Activated naive CD4-positive, alpha-beta T cell treated with anti-CD3 and anti-CD28 coated beads for 36 hours (primary cell): ENCODE results near the gene TGFB2. TPM values are rescaled to one million over a fixed set of nuclear protein-coding genes. Genes with fewer than 3 reads are reported as not detected.
A peak's percentile ranks its signal among the peaks of the same experiment; 100 is the strongest.

ENCODE experiments used
- CTCF ChIA-PET: fragments of 350-600 bp; sonication (Branson Sonifier 250); formaldehyde crosslinking; loops from one replicate; lab custom pipeline; 2021; ENCODE audit warnings: antibody characterized with exemption; lab: Charles Lee
- DNase-seq: peaks from one replicate; pipeline ENCODE4 v3.0.0-alpha.2; 2020
- H3K27ac Mint-ChIP-seq: one replicate; pipeline ENCODE4 v1.8.0; 2021; ENCODE audit warnings: mild to moderate bottlenecking, mixed read lengths
- H3K27me3 Mint-ChIP-seq: one replicate; pipeline ENCODE4 v1.8.0; 2021; ENCODE audit warnings: low read depth, mixed read lengths
- H3K36me3 Mint-ChIP-seq: one replicate; pipeline ENCODE4 v1.8.0; 2021; ENCODE audit warnings: low read depth, mixed read lengths
- H3K4me1 Mint-ChIP-seq: one replicate; pipeline ENCODE4 v1.8.0; 2021; ENCODE audit warnings: low read depth, mixed read lengths
- H3K4me3 Mint-ChIP-seq: one replicate; pipeline ENCODE4 v1.8.0; 2021; ENCODE audit warnings: mild to moderate bottlenecking, moderate library complexity, mixed read lengths
- H3K9me3 Mint-ChIP-seq: one replicate; pipeline ENCODE4 v1.8.0; 2021; ENCODE audit warnings: mixed read lengths
- intact Hi-C: fragments of 100-400 bp; cut with micrococcal nuclease; formaldehyde crosslinking; loops from one replicate; pipeline ENCODE4 v1.15.1; 2023
- total RNA-seq, 2 experiments: library from RNA; stranded (reverse); gene quantifications; one replicate each; pipeline ENCODE4 v1.2.3, GENCODE V29; 2021

Gene TGFB2
- total RNA-seq, 2 experiments from 2014 or later, result 0.14 TPM; not detected in 1

DNA sequence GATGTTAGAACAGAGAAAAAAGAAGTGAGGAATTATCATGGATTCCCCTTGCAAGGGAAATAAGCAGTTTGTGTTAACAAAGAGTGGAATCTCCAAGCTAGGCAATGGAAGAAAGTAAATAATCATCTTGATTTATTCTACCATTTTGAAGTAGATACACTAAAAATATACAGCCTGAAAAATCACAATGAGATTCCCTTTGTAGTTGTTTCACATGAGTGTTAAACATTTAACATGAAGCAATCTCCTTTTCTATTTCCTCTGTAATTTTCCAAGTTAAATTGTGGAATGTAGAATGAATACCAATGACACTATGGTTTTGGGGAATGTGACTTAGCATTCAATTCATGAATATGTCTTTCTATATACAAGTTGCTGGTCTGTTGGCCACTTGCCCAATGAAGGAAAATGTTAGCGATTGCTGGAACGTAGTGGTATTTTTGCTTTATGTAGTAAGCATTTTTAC is 5.7 kb downstream of the TGFB2 start:
- intact Hi-C loops, result loop anchor here (1.0 to 5.0 kb wide), 7 partner anchors 20 to 974 kb away; partner anchors contain the start of gene RRP15
- CTCF ChIA-PET, result interaction anchor here (0.6 kb wide), 1 partner anchor 10 kb away, joined by 4 read pairs; no protein-coding TSS in a partner anchor
- H3K4me1 Mint-ChIP-seq, result peaks cover 35% of the 10 kb centered on the region
- H3K4me3 Mint-ChIP-seq, result peak overlapping the region; percentile 62
- H3K27me3 Mint-ChIP-seq, result peaks cover 64% of the 10 kb centered on the region
- no peak overlapping the region for H3K27ac Mint-ChIP-seq
- no peaks in the 10 kb centered on the region for H3K9me3 Mint-ChIP-seq
- no peaks in the 10 kb centered on the region for H3K36me3 Mint-ChIP-seq
- no peak for DNase-seq

DNA sequence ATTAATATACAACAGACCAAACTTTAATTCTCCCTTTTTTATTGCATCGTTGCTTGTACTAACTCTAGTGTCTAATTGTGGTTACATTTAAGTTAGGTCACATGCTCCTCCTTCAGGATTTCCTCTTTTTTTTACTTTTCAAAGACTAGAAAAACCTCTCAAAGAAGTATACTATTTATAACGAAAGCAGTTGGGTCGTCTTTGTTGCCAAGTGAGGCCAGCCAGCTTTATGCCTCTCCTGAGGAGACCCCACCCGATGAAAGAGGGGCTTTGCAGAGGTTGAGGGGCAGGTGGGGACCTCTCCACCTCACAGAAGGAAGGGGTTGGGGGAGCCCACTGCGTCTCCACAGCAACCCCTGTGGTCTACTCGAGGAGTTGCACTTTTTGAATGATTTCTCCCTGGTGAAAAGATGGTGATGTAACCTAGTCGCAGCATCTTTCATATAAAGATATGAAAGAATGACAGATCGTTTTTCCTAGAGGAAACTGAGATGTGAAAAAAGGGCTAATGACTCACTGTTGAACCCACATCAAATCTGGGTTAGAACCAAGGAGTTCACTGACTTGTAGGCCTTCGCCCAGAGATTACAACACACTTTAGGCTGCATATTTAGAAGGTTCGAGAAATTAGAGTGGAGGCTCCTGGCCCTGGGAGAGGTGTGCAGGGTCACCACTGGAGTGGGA is 6.4 kb downstream of the TGFB2 start:
- intact Hi-C loops, result loop anchor here (1.0 to 5.0 kb wide), 7 partner anchors 21 to 973 kb away; partner anchors contain the start of gene RRP15
- CTCF ChIA-PET, result interaction anchor here (0.6 kb wide), 1 partner anchor 11 kb away, joined by 4 read pairs; no protein-coding TSS in a partner anchor
- Mint-ChIP-seq H3K27ac (no peak overlapping the region), H3K4me1 (peaks cover 28% of the 10 kb centered on the region), H3K36me3 (no peaks in the 10 kb centered on the region), H3K27me3 (peaks cover 60% of the 10 kb centered on the region), H3K4me3 (peak overlapping the region; percentile 62), H3K9me3 (no peaks in the 10 kb centered on the region)
- DNase-seq, result peak; percentile 35

DNA sequence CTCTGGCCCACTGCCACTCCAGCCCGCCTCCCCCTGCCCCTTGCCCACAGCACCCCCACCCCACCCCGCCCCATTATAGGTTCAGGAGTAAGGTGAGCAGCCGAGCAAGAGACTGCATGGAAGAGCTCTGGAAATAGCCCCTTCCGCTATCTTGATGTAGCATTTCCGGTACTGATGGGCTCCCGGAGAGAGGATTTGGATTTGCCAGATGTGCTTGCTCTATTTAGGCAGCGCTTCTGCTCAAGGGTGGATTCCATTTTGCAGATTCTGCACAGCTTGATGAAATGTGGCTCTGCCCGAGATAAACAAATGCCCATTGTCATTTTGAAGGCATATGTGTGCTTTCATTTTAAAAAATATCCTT is 6.9 kb downstream of the TGFB2 start:
- no peaks in the 10 kb centered on the region for H3K36me3 Mint-ChIP-seq
- peaks cover 55% of the 10 kb centered on the region for H3K27me3 Mint-ChIP-seq
- no peak for DNase-seq
- H3K27ac Mint-ChIP-seq, result no peak overlapping the region
- CTCF ChIA-PET, result no interaction called here
- H3K4me3 Mint-ChIP-seq, result no peak overlapping the region
- intact Hi-C loops, result loop anchor here (5.0 kb wide), 1 partner anchor 725 kb away; no protein-coding TSS in a partner anchor
- no peaks in the 10 kb centered on the region for H3K9me3 Mint-ChIP-seq
- peaks cover 23% of the 10 kb centered on the region for H3K4me1 Mint-ChIP-seq

DNA sequence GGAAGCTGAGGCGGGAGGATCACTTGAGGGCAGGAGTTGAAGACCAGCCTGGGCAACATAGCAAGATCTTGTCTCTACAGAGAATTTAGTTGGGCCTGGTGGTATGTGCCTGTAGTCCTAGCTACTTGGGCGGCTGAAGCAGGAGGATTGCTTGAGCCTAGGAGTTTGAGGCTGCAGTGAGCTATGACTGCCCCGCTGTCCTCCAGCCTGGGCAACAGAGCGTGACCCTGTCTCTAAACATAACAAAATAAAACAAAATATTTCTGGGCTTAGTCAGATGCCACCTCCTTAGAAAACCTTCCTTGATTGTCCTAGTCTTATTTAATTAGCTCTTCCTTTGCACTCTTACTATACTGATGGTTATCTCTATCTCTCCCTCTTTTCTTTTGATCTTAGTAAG is 8.5 kb downstream of the TGFB2 start:
- H3K27ac Mint-ChIP-seq, result no peak overlapping the region
- no peak overlapping the region for H3K4me3 Mint-ChIP-seq
- CTCF ChIA-PET, result no interaction called here
- no peak for DNase-seq
- H3K27me3 Mint-ChIP-seq, result peaks cover 41% of the 10 kb centered on the region
- intact Hi-C loops, result loop anchor here (5.0 kb wide), 1 partner anchor 726 kb away; no protein-coding TSS in a partner anchor
- no peaks in the 10 kb centered on the region for H3K9me3 Mint-ChIP-seq
- no peaks in the 10 kb centered on the region for H3K36me3 Mint-ChIP-seq
- H3K4me1 Mint-ChIP-seq, result peaks cover 16% of the 10 kb centered on the region

DNA sequence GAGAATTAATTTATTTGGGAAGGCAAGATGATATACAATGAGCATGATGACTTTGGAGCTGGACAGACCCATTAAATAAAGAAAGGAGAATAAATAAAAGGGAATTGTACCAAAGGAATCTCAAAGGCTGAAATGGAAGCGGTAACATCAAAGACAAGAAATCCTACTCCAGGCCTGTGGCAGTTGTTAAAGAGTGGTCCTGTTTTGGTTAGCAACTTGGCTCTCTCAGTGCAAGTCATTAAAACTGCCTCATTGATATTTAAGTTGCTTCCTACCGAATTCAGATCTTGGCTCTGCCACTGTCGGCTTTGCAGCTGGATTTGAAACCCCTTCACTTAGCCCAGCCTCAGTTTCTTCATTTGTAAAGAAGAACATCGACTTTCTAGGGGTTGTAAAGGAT is 10.1 kb downstream of the TGFB2 start:
- CTCF ChIA-PET, result no interaction called here
- intact Hi-C loops, result no loop called here
- peaks cover 16% of the 10 kb centered on the region for H3K4me1 Mint-ChIP-seq
- DNase-seq, result no peak
- H3K4me3 Mint-ChIP-seq, result no peak overlapping the region
- no peak overlapping the region for H3K27ac Mint-ChIP-seq
- no peaks in the 10 kb centered on the region for H3K36me3 Mint-ChIP-seq
- no peaks in the 10 kb centered on the region for H3K9me3 Mint-ChIP-seq
- H3K27me3 Mint-ChIP-seq, result peaks cover 36% of the 10 kb centered on the region

DNA sequence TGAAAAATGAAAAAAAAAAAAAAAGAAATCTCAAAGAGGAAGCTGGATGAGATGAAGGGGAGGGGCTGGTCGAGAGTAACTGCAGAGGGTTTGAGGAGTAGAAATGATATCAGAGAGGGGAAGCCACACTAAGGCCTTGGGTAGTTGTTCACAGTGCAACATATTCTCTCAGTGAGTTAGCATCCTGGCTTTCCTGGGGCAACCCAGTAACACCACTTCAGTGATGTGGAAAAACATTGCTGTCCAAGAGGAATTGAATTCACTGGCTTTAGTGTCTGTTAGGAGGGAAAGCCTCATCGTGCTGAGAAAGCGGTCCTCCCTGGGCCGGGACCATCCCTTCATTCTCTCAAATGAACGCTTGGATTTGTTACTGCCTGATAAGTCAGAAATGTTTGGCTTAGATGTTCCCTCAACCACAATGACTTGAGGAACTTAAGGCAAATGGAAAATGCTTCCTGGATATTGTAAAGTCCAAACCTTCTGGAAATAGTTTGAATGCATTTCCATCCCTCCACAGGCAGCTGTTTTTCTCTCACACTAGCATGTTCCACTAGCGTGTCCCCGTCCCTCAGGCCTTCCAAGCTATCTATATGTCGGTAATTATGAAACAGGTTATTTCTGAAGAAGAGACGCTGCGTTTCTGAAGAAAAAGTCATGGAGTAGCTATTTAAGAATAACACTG is 12.2 kb downstream of the TGFB2 start:
- Mint-ChIP-seq H3K4me3 (no peak overlapping the region), H3K27ac (no peak overlapping the region), H3K27me3 (peaks cover 31% of the 10 kb centered on the region), H3K9me3 (no peaks in the 10 kb centered on the region), H3K36me3 (no peaks in the 10 kb centered on the region), H3K4me1 (peaks cover 2% of the 10 kb centered on the region)
- intact Hi-C loops, result no loop called here
- no peak for DNase-seq
- CTCF ChIA-PET, result interaction anchor here (0.6 to 0.8 kb wide), 2 partner anchors 17 to 27 kb away, joined by 3 to 4 read pairs; no protein-coding TSS in a partner anchor

DNA sequence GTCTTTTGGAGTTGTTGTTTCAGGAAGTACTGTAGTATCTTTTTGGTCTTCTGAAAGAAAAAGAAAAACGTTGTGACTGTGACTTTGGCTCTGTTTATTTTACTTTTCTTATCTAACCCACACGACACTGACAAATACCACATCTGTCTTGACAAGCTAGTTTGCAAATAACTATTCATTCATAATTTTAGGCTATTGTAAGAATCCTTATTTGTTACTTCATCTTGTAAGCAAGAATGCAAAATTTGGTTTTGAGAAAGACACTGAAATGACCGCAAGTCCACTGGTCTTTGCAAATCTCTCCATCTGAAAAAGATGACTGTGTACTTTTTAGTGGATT is 12.7 kb downstream of the TGFB2 start:
- intact Hi-C loops, result no loop called here
- no peaks in the 10 kb centered on the region for H3K4me1 Mint-ChIP-seq
- peaks cover 33% of the 10 kb centered on the region for H3K27me3 Mint-ChIP-seq
- H3K4me3 Mint-ChIP-seq, result no peak overlapping the region
- no peak overlapping the region for H3K27ac Mint-ChIP-seq
- CTCF ChIA-PET, result interaction anchor here (0.8 kb wide), 1 partner anchor 28 kb away, joined by 4 read pairs; no protein-coding TSS in a partner anchor
- no peak for DNase-seq
- H3K36me3 Mint-ChIP-seq, result no peaks in the 10 kb centered on the region
- no peaks in the 10 kb centered on the region for H3K9me3 Mint-ChIP-seq

DNA sequence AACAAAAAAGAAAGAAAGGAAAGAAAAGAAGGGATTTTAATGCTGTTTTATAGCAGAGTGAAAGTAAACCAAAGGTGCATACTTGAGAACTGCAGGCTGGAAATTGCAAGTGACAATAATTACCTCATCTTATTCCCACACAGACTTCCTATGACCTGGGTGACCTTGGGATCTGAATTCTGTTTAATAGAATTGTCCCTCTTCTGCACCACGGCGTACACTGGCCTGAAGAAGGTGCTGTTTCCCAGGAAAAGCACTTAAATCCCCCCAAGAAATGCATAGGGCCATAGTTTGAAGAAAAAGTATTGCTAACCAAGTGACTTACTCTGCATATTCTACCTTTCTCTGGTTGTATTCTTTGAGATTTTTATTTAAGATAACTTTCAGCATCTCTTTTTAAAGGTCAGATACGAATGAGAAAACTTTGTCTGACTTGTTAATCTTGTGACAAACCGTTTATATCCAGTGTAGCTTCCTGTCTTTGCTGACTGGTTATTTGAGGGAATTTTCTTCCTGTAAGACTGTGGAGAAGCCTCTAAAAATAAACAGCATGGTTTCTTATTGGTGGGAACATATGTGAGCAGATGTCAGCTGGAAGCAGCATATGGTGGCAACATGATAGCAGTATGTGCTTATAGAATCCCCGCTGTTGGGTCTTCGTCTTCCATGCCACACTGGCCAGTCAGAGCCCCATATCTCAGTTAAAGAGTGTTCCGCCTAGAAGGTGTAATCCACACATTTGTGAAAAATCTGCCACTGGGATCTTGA is 16.3 kb downstream of the TGFB2 start:
- intact Hi-C loops, result no loop called here

DNA sequence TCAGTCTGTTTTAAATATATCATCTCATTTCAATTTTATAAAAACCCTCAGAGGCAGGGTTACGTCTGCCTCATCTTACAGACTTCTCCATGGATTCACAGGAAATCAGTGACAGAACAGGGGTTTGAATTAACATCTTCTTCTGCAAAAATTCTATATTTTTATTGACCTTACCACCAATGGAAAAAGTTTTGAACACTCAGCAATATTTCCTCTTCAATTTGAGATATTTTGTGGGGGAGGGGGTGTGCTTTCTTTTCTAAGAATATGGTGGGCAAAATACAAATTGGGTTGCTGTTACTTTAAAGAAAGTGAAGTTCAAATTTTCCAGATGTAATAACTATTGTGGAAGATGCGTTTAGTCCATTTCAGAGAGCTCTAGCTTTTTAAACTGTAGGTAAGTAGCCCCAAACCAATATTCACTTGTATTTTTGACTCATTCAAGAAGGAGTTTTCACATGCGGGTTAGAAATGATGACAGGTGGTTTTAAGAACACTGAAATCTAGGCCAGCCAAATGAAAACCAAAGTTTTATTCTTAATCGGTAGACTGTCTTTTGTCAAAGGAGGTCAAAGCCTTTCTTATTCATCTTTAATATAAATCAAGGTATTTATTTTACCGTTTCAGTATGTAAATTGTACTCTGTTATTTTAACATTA is 17.4 kb downstream of the TGFB2 start:
- Mint-ChIP-seq H3K9me3 (no peaks in the 10 kb centered on the region), H3K36me3 (no peaks in the 10 kb centered on the region), H3K4me3 (no peak overlapping the region), H3K4me1 (no peaks in the 10 kb centered on the region), H3K27me3 (peaks cover 25% of the 10 kb centered on the region), H3K27ac (no peak overlapping the region)
- intact Hi-C loops, result no loop called here
- DNase-seq, result no peak
- CTCF ChIA-PET, result no interaction called here

More for the DNA sequence above, 16.3 kb downstream of the TGFB2 start:
- Mint-ChIP-seq H3K36me3 (no peaks in the 10 kb centered on the region), H3K27ac (no peak overlapping the region), H3K27me3 (peaks cover 20% of the 10 kb centered on the region), H3K9me3 (no peaks in the 10 kb centered on the region), H3K4me1 (no peaks in the 10 kb centered on the region), H3K4me3 (no peak overlapping the region)
- CTCF ChIA-PET, result no interaction called here
- no peak for DNase-seq

DNA sequence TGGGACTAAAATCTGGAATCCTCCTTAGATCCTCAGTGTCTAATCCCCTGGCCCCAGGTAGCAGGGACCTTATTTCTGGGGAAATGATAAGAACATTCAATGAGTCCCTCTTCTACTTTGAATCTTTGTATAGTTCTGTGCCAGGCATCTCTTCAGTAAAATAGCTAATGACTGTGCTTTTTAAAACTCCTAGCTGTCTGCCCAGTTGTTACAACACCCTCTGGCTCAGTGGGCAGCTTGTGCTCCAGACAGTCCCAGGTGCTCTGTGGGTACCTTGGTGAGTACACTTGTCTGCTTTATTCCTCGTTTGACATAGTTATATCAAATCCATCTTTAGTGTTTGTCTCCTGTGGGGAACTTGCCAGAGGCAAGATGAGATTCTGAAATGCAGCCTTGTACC is 18.0 kb downstream of the TGFB2 start:
- no peak overlapping the region for H3K4me3 Mint-ChIP-seq
- H3K27ac Mint-ChIP-seq, result no peak overlapping the region
- H3K36me3 Mint-ChIP-seq, result no peaks in the 10 kb centered on the region
- no peak for DNase-seq
- peaks cover 25% of the 10 kb centered on the region for H3K27me3 Mint-ChIP-seq
- no peaks in the 10 kb centered on the region for H3K4me1 Mint-ChIP-seq
- CTCF ChIA-PET, result interaction anchor here (1.1 kb wide), 1 partner anchor 33 kb away, joined by 3 read pairs; no protein-coding TSS in a partner anchor
- H3K9me3 Mint-ChIP-seq, result no peaks in the 10 kb centered on the region
- intact Hi-C loops, result no loop called here

DNA sequence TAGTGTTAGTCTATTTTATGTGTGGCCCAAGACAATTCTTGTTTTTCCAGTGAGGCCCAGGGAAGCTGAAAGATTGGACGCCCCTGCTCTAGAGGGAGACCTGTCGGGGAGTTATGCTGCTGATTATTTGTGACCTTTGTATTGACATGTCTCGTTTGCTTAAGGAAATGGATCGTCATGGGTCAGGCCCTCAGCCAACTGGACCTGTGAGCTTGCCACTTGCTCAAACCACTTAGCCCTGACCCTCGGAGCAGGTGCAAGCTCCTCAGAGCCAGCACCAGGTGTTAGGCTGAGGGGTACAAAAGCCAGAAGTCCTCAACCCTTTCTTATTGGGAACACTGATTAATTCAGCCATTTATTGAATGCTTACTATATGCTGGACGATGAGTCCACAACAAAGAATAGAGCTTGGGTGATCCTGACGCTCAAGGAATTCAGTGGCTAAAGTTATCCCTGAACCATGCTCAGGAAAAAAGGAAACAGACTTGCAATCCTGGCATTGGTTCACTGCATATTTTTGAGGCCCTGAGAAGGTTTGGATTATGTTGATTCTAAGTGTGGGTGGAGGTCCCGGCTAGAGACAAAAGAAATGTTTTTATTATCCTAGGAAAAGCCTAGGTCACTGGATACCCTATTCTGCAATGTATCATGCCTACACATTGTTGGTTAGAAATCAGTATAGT is 19.0 kb downstream of the TGFB2 start:
- Mint-ChIP-seq H3K4me1 (no peaks in the 10 kb centered on the region), H3K36me3 (no peaks in the 10 kb centered on the region), H3K9me3 (no peaks in the 10 kb centered on the region), H3K27ac (no peak overlapping the region), H3K4me3 (no peak overlapping the region), H3K27me3 (peaks cover 26% of the 10 kb centered on the region)
- no peak for DNase-seq
- CTCF ChIA-PET, result interaction anchor here (0.9 to 1.1 kb wide), 2 partner anchors 25 to 34 kb away, joined by 3 read pairs; no protein-coding TSS in a partner anchor
- intact Hi-C loops, result no loop called here
